Panc1 (cell line): Measurements from ENCODE around the gene PTGR1. TPM values are rescaled to one million over a fixed set of nuclear protein-coding genes. Genes with fewer than 3 reads are reported as not detected.

ENCODE experiments used
- ATAC-seq: fragments of 200-7000 bp; cut with Tn5 transposase; 2 replicates; pipeline ENCODE4 v1.9.1; 2020; ENCODE audit warnings: mild to moderate bottlenecking, moderate library complexity
- BruUV-seq: library from RNA; stranded (reverse); fragments of 400-500 nt; replicated peaks from 2 replicates; lab custom pipeline; 2021; lab: Mats Ljungman, UMichigan
- CTCF ChIA-PET: fragments of 300-600 bp; sonication (Branson Sonifier 250); formaldehyde crosslinking; loops from one replicate; lab custom pipeline; 2022; ENCODE audit warnings: antibody characterized with exemption; lab: Charles Lee
- POLR2A ChIA-PET: fragments of 300-600 bp; sonication (Branson Sonifier 250); formaldehyde crosslinking; loops from one replicate; lab custom pipeline; 2022; ENCODE audit warnings: antibody characterized with exemption; lab: Charles Lee
- DNase-seq: peaks from one replicate; pipeline ENCODE4 v3.0.0-alpha.2; 2010; ENCODE audit warnings: low read depth, low spot score
- H3K27ac ChIP-seq: 2 replicates; pipeline ENCODE4 v1.5.1; 2011; ENCODE audit warnings: mild to moderate bottlenecking, low read length, inconsistent platforms
- H3K27me3 ChIP-seq: fragments of 200-500 bp; sonication (Bioruptor generic); 2 replicates; pipeline ENCODE4 v1.6.0; 2014; ENCODE audit warnings: low read length, inconsistent platforms; ENCODE audit not compliant: control insufficient read depth, insufficient read depth
- H3K36me3 ChIP-seq: fragments of 200-500 bp; sonication (Bioruptor generic); 2 replicates; pipeline ENCODE4 v1.5.1; 2014; ENCODE audit warnings: inconsistent platforms, mild to moderate bottlenecking, low read length, moderate library complexity; ENCODE audit not compliant: control insufficient read depth, insufficient read depth
- H3K4me1 ChIP-seq: 2 replicates; pipeline ENCODE4 v1.5.1; 2011; ENCODE audit warnings: inconsistent platforms, mild to moderate bottlenecking, low read length, moderate library complexity; ENCODE audit not compliant: control insufficient read depth, insufficient read depth
- H3K4me3 ChIP-seq, 2 experiments: 2 replicates each; pipeline ENCODE4 v1.5.1; 2011 to 2012; ENCODE audit warnings: low read depth in 2 of 2, low read length in 2 of 2, mild to moderate bottlenecking in 2 of 2, inconsistent platforms in 1 of 2, moderate library complexity in 1 of 2
- H3K9me3 ChIP-seq: fragments of 200-500 bp; sonication (Bioruptor generic); 2 replicates; pipeline ENCODE4 v1.5.1; 2014; ENCODE audit warnings: low read depth, mild to moderate bottlenecking, inconsistent platforms, low read length, moderate library complexity; ENCODE audit not compliant: control insufficient read depth, insufficient read depth
- POLR2AphosphoS5 ChIP-seq: IDR thresholded peaks from 2 replicates; pipeline ENCODE4 v1.6.1; 2012; ENCODE audit warnings: mild to moderate bottlenecking, low read depth, low read length, moderate library complexity
- REST ChIP-seq, 2 experiments: IDR thresholded peaks; 2 replicates each; pipeline ENCODE4 v1.6.1; 2011 to 2012; ENCODE audit warnings: low read depth in 2 of 2, control low read depth in 1 of 2, low read length in 1 of 2, mild to moderate bottlenecking in 1 of 2, moderate library complexity in 1 of 2; ENCODE audit not compliant: insufficient read depth in 1 of 2
- SIN3A ChIP-seq: IDR thresholded peaks from 2 replicates; pipeline ENCODE4 v1.6.1; 2012; ENCODE audit warnings: low read depth, mild to moderate bottlenecking, low read length, moderate library complexity, borderline replicate concordance; ENCODE audit not compliant: insufficient read depth
- TCF7L2 ChIP-seq: IDR thresholded peaks from 2 replicates; pipeline ENCODE4 v1.6.1; 2011; ENCODE audit warnings: mild to moderate bottlenecking, low read depth, low read length, inconsistent platforms
- in situ Hi-C: cut with HindIII; loops from 2 replicates; pipeline ENCODE4 v1.10.0; 2016; ENCODE audit warnings: low sequenced_read_pairs, low pct_unique_long_range_greater_than_20kb
- intact Hi-C: fragments of 100-400 bp; cut with micrococcal nuclease; formaldehyde crosslinking; loops from one replicate; pipeline ENCODE4 v1.10.0; 2022; ENCODE audit not compliant: unreplicated experiment
- total RNA-seq: library from RNA; stranded (reverse); gene quantifications from one replicate; pipeline ENCODE4 v1.2.1, GENCODE V29; 2021; ENCODE audit not compliant: unreplicated experiment
- TF ChIP-seq, protein P1 (sequence below): fragments of 450-650 bp; IDR thresholded peaks from 2 replicates; pipeline ENCODE4 v1.5.1; 2017; ENCODE audit warnings: mild to moderate bottlenecking

Gene PTGR1
- total RNA-seq, 1 experiment from 2014 or later = 46.0 TPM

DNA sequence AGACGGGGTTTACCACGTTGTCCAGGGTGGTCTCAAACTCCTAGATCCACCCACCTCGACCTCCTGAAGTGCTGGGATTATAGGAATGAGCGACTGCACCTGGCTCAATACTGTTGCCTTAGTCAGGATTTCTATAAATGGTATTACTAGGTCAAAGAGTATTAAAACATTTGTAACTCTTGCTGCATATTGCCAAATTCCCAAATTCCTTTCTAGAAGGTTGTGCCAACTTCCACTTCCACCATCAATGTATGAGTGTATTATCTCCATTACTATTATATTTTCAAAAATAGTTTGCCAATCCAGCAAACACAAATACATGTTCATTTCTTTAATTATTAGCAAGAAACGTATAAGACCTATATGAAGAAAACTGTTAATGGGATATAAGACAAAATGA lies 10.6 kb downstream of the PTGR1 start:
- TF ChIP-seq REST (IDR thresholded peaks at IDR 0.05; ENCODE audit: insufficient read depth in 1 of 2, low read depth in 2 of 2, low read length in 1 of 2) (no peak), TCF7L2 (no peak), POLR2AphosphoS5 (no peak), SIN3A (no peak)
- TF ChIP-seq, protein P1, sequence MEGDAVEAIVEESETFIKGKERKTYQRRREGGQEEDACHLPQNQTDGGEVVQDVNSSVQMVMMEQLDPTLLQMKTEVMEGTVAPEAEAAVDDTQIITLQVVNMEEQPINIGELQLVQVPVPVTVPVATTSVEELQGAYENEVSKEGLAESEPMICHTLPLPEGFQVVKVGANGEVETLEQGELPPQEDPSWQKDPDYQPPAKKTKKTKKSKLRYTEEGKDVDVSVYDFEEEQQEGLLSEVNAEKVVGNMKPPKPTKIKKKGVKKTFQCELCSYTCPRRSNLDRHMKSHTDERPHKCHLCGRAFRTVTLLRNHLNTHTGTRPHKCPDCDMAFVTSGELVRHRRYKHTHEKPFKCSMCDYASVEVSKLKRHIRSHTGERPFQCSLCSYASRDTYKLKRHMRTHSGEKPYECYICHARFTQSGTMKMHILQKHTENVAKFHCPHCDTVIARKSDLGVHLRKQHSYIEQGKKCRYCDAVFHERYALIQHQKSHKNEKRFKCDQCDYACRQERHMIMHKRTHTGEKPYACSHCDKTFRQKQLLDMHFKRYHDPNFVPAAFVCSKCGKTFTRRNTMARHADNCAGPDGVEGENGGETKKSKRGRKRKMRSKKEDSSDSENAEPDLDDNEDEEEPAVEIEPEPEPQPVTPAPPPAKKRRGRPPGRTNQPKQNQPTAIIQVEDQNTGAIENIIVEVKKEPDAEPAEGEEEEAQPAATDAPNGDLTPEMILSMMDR = no peak
- Histone ChIP-seq H3K27me3 (no peaks in the 10 kb centered on the region), H3K27ac (no peak overlapping the region), H3K4me1 (no peaks in the 10 kb centered on the region), H3K36me3 (peaks cover 4% of the 10 kb centered on the region), H3K9me3 (no peaks in the 10 kb centered on the region), H3K4me3 (no peak overlapping the region)
- in situ Hi-C loops (no loop called here), intact Hi-C loops (no loop called here)
- ATAC-seq = no peak
- DNase-seq = no peak
- ChIA-PET POLR2A (no interaction called here), CTCF (no interaction called here)
- no TSS peak for BruUV-seq

- Histone ChIP-seq H3K4me3 (no peak overlapping the region), H3K9me3 (no peaks in the 10 kb centered on the region), H3K27ac (no peak overlapping the region), H3K36me3 (peaks cover 9% of the 10 kb centered on the region), H3K4me1 (no peaks in the 10 kb centered on the region), H3K27me3 (no peaks in the 10 kb centered on the region)
- in situ Hi-C loops (no loop called here), intact Hi-C loops (no loop called here)
- DNase-seq (no peak), ATAC-seq (no peak)
- BruUV-seq = no TSS peak
- ChIA-PET POLR2A (no interaction called here), CTCF (no interaction called here)
- TF ChIP-seq, protein P1 = no peak
- TF ChIP-seq POLR2AphosphoS5 = no peak
Measured at GRCh38 chr9:111586378-111586777, 13.1 kb downstream of the PTGR1 start.
